CD4-positive, alpha-beta T cell treated with Interleukin-15 for 1 hour (primary cell): ENCODE measurements around the gene UBAP2L.
"Not testable (repeated sequence)": the region's sequence is repeated elsewhere in the genome, so short reads cannot be mapped to it uniquely, and the experiment has no call there.

Source experiments
- DNase-seq: peaks from one replicate; pipeline ENCODE4 v3.0.0-alpha.2; 2020

UBAP2L gene

DNA sequence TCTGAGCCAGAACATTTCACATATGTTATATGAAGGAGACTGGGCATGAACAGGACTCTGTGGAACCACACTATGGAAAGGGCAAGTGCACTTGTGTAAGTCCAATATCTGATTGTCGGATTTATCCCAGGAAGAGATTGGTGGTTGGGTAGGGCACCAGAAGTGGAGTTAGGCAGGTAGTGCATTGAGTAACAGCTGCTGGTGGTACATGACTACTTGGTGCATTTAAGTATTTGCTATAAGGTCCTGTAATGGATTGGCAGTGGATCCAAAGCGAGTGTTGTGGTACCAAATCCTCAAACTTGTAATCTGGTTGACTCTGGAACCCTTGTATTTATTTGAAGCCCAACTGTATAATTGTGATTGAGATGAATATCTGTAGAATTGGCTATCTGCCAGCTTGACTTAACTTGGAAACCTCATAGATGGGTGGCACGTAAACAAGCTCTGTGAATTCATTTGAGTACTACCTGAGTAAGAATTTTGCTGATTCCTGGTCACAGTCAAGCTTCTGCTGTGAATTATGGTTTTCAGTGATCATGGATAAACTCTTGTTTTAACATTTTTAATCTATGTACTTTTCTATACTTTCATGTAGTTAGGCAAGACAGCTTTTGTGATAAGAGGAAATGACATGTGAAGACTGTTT, 21.1 kb downstream of the UBAP2L start:
- DNase-seq = no peak

DNA sequence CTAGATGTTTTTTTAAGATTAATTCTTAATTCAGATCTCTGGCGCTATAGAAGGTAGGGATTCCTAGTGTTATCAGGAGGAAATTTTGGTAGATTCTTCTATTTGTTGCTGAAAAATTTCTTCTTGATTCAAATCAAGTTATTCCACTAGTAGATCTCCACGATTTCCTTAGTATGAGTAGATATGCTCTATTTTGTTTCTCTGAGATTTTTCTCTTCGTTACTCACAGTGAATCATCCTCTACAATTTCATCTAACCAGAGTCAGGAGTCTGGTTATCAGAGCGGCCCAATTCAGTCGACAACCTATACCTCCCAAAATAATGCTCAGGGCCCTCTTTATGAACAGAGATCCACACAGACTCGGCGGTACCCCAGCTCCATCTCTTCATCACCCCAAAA, 32.9 kb downstream of the UBAP2L start:
- DNase-seq = no peak

DNA sequence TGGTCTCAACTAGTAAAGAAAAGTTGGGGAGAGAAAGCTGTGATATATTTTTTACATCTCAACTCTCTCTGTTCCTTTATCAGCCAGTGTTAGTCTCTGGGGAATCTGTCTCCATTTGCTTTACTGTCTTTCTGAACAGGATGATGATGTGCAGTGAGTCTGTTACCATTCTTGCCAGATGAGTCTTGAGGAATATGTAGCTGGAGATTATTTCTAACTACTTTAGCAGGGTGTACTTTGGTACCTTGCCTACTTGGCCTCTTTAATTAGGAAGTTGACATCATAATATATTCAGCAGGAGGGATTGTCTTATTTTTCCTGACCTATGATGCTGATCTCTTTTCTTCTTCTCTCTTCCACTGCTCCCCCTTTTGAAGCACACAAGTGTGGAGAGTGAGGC, 35.9 kb downstream of the UBAP2L start:
- no peak for DNase-seq

DNA sequence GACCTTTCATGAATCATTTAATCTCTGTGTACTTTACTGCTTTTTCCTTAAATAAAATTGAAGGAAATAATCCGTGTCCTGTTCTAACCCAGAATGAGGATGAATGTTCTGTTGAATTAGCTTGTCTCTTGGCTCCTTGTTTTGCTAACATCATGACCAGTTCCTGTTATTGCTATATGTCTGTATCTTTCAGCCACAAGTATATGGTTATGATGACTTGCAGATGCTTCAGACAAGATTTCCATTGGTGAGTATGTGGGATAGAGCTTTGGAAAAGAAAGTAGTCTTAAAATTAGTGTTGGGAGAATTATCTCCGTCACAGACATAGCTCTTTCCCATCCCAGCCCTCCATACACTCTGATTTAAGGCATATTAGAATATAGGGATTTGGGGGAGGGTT, 38.0 kb downstream of the UBAP2L start:
- no peak for DNase-seq

DNA sequence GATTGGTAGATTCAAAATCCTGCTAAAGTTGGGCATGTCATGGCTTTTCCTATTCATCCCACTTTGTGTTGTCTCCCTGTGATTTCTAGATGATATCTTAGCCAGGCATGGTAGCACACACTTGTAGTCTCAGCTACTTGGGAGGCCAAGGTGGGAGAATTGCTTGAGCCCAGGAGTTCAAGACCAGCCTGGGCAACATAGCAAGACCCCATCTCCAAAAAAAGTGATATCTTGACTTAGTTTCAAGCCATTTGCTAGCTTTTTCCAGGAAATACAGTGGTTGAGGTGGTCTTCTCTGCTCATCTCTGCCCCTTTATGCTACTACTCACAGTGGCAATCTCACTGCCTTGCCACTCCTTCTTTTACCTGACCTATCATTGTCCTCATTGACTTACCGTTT, 39.4 kb downstream of the UBAP2L start:
- DNase-seq = no peak

DNA sequence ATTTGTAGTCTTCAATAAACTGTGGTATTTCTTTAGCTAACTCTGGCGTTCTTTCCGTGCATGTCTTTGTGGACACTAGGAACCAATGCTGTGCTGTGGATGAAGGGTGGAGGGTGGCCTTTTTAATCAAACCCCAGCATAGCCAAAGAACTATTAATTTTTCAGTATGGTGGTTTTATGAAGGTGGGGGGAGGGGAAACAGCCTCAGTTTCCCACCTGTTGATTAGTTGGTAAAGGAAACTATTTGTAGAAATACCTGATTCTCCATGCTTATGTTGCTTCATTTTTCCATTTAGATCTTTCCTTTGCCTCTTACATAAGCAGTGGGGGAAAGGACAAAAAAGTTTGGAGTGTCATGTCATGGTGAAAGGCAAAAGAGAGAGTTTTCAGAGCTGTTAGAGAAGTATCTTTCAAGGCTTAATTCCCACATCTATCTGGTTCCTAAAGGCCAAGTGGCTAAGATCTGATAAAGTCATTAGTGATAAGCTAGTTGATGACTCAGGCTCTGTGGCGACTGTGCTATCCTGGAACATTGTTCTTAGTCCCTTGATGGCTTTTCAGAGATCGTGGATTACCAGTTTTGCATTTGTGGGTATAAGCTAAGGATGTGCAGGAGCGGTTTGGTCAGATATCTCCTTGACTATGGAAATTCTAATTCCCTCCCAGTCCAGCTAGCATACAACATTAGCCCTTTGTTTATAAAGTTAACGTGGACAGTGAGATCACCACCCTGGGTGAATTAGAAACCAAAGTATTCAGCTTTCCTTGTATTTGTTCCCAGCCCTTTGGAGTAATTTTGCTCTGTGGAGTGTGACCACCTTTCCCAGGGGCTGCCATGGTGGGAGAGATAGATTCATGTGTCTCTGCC, 42.9 kb downstream of the UBAP2L start:
- DNase-seq = no peak

DNA sequence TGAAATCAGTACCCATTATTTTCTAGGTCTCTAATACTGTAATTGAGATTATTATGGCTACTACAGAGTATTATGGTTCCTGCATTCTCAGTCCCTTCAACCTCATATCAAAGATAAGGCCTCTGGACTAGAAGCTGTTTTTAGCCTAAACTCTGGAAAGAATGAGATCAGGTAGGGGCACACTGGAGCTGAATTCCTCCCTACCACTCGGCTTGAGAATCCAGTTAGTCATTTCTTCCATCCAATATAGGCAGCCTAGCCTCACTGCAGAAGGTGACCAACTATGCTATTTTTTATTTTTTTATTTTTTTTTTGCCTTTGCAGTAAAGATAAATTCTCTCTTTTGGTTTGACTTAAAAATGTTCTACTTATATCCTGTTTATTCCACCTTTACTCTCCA, 43.7 kb downstream of the UBAP2L start:
- no peak for DNase-seq

DNA sequence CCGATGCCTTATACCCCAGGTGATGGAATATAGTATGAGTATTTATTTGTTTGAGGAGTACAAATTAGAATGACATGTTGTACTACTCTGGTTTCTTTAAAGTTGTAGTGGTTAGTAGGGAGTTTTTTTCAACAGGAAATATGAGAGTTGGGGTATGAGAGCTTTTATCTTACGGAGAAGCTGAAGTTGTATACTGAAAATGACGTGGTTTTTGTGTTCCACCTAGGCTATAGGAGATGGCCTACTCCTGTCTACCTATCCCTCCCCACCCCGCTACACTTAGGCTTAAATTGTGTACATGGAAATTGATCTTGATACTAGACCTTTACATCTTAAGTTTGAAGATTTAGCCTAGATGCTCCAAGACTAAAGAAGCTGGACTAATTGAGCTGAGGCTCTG, 44.8 kb downstream of the UBAP2L start:
- DNase-seq = no peak

DNA sequence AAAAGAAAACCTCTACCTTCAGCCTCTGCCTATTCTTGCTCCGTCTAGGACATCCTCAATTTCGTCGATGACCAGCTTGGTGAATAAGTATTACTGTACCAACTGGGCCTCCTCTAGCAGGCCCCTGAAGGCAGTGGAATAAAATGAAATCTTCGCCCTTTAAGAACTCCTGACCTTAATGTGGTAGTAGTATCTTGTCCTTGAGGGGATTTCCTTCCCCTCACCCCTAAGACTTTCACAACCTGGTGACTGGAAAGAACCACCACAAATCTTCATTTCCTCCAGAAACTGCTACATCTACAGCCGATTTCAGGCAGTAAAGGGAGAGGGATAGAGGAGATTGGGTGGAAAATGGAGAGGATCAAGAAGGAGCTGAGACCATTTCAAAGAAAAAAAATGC, 50.1 kb downstream of the UBAP2L start:
- no peak for DNase-seq

DNA sequence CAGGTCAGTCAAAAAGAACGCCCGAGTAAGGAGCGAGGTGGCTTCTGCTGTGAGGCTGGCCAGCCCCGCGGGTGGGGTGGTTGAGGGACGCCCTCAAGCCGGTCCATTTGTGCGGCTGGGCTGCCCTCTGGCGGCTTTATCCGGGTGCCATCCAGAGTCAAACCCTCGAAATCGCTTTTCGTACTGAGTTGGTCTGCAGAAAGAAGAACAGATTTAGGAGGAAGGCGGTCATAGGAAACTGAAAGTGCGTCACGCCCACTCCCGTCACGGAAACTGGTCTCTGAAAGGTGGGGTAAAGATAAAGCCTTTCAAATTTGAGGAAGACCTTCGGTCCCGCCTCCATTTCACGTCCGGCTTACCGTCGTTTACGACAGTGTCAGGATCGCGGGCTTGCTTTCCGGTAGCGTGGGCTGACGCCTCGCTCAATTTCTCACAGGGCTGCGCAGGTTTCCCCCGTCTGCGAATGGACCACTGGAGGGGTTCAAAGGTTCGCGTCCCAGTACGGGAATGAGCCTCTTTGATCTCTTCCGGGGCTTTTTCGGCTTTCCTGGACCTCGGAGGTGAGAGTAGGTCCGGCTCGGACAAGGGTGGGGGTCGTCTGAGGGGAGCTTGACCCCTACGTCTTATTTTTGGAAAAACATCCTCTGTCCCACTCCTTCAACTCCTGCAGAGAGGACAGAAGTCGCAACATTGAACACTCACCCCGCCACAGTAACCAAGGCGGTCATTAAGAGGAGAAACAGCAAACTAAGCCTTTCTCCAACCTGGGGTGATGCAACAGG, 51.7 kb downstream of the UBAP2L start, which contains the start of gene HAX1:
Gene HAX1 (plus strand): TSS at position 413 of the 782 bp plus-strand sequence. CDS start 95 bp downstream, at position 508.
- DNase-seq = peak; percentile 99

DNA sequence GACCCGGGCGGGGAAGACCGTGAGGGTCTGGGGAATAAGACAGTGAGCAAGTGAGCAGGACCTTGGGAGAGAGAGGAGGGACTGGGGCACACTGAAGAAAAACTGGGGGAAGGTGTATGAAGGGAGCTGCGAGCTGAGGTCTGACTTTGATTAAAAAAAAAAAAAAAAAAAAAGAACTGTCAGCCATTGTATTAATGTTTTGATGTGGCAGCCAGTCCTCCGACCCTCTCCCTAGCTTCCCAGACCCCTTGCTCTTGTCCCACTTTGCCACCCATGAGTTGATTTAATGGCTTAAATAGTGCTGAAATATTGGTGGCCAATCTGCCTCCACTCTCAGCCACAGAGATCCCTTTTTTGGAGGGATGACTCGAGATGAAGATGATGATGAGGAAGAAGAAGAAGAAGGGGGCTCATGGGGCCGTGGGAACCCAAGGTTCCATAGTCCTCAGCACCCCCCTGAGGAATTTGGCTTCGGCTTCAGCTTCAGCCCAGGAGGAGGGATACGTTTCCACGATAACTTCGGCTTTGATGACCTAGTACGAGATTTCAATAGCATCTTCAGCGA, 52.3 kb downstream of the UBAP2L start:
- no peak for DNase-seq

DNA sequence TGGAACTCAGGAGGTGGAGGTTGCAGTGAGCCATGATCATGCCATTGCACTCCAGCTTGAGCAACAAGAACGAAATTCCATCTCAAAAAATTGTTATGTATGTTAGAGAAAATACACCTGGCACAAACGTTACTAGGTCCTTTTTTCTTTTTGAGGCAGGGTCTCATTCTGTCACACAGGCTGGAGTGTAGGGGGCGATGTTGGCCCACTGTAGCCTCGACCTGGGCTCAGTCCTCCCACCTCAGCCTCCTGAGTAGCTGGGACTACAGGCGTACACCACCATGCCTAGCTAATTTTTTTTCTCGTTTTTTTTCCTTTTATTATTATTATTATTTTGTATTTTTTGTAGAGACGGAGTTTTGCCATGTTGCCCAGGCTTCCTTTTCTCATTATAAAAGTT, 56.0 kb downstream of the UBAP2L start:
- DNase-seq = no peak

DNA sequence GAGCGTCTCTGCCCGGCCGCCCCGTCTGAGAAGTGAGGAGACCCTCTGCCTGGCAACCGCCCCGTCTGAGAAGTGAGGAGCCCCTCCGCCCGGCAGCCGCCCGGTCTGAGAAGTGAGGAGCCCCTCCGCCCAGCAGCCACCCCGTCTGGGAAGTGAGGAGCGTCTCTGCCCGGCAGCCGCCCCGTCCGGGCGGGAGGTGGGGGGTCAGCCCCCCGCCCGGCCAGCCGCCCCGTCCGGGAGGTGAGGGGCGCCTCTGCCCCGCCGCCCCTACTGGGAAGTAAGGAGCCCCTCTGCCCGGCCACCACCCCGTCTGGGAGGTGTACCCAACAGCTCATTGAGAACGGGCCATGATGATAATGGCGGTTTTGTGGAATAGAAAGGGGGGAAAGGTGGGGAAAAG, 66.8 kb downstream of the UBAP2L start:
- DNase-seq = not testable (repeated sequence)

DNA sequence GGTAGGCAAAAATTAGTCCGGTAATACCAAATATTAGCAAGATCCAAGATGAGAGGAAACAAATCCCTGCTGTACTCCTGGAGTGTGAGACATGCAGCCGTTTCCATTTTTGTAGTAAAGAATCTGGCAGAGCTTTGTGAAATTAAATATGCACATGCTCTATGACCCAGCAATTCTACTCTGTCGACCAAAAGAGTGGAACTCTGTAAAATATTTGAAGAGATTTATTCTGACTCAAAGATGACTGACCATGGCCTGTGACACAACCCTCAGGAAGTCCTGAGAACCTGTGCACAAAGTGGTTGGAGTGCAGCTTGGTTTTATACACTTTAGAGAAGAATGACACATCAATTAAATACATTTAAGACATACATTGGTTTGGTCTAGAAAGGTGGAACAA, 67.9 kb downstream of the UBAP2L start:
- no peak for DNase-seq

DNA sequence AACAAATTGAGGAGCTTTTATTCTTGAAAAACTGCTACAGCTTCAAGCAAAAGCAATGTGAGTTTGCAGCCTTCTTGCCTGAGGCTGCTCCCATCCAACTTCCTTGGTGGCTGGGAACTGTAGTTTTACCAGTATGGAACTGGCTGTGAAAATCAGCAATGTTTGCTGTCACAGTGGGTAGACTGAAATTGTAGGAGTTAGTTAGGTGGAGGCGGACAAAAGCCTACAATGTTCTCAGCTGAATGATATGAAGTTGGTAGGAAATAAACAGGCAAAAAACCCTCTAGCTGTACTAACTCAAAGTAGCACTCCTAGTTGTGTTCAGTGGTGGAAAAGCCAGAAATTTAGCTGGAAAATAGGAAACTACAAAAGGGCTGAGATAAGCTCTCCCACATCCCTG, 70.2 kb downstream of the UBAP2L start:
- no peak for DNase-seq

DNA sequence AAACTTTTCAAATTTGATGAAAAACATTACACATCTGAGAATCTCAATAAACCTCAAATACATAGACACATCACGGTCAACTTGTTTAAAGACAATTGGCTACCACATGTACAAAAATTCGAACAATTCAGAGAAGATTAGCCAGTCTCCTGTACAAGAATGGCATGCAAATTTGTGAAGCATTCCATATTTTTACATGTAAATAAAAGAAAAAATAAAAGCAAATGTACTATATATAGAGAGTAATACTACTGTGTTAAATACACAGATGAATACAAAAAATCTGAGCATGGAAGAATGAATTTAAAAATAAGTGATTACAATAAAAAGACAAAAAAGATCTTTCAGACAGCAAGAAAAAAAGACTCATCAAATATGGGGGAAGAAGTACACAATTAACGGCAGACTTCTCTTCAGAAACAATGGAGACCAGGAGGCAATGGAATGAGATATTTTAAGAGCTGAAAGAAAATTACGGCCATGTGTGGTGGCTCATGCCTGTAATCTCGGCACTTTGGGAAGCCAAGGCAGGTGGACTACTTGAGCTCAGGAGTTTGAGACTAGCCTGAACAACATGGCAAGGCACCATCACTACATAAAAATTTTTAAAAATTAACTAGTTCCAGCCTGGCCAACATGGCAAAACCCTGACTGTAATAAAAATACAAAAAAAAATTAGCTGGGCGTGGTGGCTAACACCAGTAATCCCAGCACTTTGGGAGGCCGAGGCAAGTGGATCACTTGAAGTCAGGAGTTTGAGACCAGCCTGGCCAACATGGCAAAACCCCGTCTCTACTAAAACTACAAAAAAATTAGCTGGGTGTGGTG, 74.9 kb downstream of the UBAP2L start:
- no peak for DNase-seq

DNA sequence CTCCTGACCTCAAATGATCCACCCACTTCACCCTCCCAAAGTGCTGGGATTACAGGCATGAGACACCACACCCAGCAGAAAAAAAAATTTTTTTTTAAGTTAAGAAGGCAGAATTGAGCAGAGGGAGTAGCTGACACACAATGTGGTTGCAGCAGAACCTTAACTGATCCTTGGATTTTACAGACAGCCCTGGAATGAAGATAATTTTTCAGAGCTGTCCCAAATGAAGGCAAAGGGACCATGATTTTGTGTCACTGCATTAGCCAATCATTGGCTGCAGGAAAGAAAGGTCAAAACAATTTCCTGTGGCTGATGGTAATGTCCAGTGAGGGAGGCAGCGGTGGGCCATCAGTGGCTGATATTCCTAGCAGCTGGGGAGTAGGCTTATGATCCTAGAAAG, 80.8 kb downstream of the UBAP2L start:
- DNase-seq = no peak

DNA sequence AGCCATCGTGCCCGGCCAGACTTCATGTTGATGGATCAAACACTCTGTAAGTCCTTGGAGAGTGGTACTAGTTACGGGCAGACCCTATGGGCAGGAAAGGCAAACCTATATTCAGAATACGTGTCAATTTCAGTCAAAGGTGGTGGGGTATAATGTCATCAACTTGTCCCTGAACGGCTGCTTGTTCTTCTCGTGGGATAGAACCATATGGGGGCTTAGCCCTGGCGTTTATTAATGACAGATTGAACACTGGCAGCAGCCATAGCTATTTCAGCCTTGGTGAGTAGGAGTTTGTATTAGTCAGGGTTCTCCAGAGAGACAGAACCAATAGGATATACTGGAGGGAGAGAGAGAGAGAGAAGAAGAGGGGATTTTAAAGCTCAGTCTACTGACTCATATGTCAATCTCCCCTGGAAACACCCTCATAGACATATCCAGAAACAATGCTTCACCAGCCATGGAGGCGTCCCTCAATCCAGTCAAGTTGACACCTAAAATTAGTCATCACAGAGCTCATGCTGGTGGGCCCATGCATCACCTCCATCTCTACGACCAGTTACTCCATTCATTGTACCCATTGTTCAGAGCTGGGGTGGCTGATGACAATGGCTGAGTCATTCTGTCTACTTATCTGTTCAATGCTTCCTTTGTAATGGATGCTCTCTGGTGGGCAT, 84.0 kb downstream of the UBAP2L start:
- DNase-seq = no peak

DNA sequence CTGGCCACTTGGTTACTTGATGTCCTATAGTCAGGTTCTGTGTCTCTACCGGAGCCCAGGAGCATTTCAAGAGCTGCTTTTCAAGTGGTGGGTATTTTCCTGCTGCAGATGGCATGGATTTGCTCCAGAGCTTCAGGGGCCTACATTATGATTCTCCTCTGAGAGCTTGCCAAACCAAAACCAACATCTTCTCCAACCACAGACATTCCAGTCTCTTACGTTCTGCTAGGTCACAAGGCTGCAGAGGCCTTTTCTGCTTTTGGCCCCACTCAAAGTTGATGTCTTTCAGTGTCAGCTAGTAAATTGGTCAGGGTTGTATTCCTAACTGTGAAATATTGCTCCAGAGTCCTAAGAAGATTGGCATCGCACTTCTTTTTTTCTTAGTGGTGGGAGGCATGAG, 85.4 kb downstream of the UBAP2L start:
- no peak for DNase-seq

DNA sequence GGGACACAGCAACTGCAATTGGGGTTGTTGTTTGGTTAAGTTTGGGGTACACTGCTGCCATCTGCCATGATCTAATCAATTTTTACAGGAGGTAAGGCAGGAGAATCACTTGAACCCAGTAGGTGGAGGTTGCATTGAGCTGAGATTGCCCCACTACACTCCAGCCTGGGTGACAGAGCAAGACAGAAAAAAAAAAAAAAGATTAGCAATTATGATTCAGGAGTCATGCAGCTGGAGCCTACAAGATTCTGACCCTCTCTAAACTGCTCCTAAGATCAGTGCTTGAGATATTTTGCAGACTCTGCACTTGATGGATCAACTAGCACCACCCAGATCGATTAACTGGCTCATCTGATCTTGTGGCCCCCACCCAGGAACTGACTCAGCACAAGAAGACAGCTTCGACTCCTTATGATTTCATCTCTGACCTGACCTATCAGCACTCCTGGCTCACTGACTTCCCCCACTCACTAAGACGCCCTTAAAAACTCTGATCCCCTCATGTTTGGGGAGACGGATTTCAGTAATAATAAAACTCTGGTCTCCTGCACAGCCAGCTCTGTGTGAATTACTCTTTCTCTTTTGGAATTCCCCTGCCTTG, 87.0 kb downstream of the UBAP2L start:
- DNase-seq = not testable (repeated sequence)

DNA sequence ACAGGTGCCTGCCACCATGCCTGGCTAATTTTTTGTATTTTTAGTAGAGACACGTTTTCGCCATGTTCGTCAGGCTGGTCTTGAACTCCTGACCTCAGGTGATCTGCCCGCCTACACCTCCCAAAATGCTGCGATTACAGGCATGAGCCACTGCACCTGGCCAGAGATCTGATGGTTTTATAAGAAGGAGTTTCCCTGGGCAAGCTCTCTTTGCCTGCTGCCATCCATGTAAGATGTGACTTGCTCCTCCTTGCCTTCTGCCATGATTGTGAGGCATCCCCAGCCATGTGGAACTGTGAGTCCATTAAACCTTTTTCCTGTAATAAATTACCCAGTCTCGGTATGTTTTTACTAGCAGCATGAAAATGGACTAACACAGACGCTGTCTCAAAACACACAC, 88.4 kb downstream of the UBAP2L start:
- not testable (repeated sequence) for DNase-seq
